ENCODE data around the gene SLC22A3. TPM values are rescaled to one million over a fixed set of nuclear protein-coding genes. Genes with fewer than 3 reads are reported as not detected.

Gene SLC22A3
- total RNA-seq, 1 experiment from 2014 or later, result 4.1 TPM

DNA sequence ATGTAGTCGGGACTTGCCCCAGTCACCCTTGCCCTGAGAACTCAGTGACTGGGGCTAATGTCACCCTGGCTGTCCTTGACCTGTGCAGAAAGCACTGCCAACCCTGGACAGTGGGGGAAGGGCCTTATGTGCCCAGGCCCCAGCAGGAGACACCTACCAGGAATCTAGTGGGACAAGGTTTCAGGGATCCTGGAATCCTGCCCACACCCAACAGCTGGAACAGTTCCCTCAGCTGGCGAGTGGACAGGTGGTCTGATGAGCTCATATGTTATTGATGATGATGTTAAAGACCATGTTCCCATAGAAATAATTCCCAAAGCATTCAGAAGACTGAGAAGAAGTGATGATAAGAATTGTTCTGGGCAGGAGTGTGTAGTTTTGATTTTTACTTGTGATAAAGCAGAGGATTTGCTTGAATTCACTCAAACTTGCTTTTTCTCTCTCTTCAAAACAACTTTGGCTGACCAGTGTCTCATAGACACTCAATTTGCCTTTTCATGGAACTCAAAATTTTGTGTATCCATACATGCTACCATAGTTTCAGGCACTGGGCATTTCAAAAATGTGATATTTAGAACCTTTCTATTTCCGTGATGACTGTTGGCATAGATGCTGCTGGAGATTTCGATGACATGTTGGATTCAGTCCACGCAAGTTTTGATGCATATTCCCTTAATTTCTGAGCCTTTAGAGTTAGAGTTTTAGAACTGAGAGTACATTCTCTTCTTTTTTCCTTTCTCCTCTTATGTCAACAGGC, 79.3 kb downstream of the SLC22A3 start (continued):
- TF ChIP-seq NFE2L1 (CRISPR knock-in tag; IDR thresholded peaks at IDR 0.05) (no peak), NR3C1 (CRISPR knock-in tag; conservative IDR thresholded peaks at IDR 0.05; ENCODE audit: low read depth) (no peak), ZNF232 (CRISPR knock-in tag; IDR thresholded peaks at IDR 0.05) (no peak), CREM (CRISPR knock-in tag; IDR thresholded peaks at IDR 0.05) (no peak), ZBTB21 (CRISPR knock-in tag; IDR thresholded peaks at IDR 0.05; ENCODE audit: borderline replicate concordance) (no peak), TP53 (CRISPR knock-in tag; IDR thresholded peaks at IDR 0.05) (no peak), MYBL2 (CRISPR knock-in tag; IDR thresholded peaks at IDR 0.05) (no peak)
- TF ChIP-seq, protein P1, sequence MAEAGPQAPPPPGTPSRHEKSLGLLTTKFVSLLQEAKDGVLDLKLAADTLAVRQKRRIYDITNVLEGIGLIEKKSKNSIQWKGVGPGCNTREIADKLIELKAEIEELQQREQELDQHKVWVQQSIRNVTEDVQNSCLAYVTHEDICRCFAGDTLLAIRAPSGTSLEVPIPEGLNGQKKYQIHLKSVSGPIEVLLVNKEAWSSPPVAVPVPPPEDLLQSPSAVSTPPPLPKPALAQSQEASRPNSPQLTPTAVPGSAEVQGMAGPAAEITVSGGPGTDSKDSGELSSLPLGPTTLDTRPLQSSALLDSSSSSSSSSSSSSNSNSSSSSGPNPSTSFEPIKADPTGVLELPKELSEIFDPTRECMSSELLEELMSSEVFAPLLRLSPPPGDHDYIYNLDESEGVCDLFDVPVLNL (CRISPR knock-in tag; IDR thresholded peaks at IDR 0.05; ENCODE audit: borderline replicate concordance, low read depth), result no peak
- TF ChIP-seq, protein P2, sequence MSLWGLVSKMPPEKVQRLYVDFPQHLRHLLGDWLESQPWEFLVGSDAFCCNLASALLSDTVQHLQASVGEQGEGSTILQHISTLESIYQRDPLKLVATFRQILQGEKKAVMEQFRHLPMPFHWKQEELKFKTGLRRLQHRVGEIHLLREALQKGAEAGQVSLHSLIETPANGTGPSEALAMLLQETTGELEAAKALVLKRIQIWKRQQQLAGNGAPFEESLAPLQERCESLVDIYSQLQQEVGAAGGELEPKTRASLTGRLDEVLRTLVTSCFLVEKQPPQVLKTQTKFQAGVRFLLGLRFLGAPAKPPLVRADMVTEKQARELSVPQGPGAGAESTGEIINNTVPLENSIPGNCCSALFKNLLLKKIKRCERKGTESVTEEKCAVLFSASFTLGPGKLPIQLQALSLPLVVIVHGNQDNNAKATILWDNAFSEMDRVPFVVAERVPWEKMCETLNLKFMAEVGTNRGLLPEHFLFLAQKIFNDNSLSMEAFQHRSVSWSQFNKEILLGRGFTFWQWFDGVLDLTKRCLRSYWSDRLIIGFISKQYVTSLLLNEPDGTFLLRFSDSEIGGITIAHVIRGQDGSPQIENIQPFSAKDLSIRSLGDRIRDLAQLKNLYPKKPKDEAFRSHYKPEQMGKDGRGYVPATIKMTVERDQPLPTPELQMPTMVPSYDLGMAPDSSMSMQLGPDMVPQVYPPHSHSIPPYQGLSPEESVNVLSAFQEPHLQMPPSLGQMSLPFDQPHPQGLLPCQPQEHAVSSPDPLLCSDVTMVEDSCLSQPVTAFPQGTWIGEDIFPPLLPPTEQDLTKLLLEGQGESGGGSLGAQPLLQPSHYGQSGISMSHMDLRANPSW (CRISPR knock-in tag; conservative IDR thresholded peaks at IDR 0.05; ENCODE audit: low read depth), result no peak
- TF ChIP-seq, protein P3, sequence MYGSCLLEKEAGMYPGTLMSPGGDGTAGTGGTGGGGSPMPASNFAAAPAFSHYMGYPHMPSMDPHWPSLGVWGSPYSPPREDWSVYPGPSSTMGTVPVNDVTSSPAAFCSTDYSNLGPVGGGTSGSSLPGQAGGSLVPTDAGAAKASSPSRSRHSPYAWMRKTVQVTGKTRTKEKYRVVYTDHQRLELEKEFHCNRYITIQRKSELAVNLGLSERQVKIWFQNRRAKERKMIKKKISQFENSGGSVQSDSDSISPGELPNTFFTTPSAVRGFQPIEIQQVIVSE (CRISPR knock-in tag; IDR thresholded peaks at IDR 0.05; ENCODE audit: borderline replicate concordance), result no peak
- TF ChIP-seq, protein P4, sequence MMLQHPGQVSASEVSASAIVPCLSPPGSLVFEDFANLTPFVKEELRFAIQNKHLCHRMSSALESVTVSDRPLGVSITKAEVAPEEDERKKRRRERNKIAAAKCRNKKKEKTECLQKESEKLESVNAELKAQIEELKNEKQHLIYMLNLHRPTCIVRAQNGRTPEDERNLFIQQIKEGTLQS (CRISPR knock-in tag; conservative IDR thresholded peaks at IDR 0.05), result no peak

DNA sequence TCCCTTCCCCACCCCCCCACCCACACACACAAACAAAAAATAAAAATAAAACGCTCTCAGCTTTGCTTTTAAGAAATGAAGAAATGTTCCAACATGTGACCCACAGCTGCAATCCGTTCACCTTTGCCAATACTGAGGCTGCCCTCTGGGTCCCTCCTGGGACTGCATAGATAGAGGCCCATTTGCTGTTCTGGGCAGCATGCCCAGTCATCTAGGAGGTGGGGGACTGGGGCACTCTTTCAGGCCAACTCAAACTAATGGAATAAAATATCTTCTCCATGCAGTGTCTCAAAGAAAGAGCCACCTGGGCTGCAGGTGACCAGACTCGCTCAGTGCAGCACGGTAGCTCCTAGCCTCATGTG, 79.9 kb downstream of the SLC22A3 start:
- DNase-seq (ENCODE audit: low spot score), result no peak
- Mint-ChIP-seq H3K36me3 (no peaks in the 10 kb centered on the region), H3K9me3 (no peaks in the 10 kb centered on the region), H3K4me3 (no peak overlapping the region), H3K27me3 (ENCODE audit: low read depth) (no peaks in the 10 kb centered on the region), H3K4me1 (peaks cover 24% of the 10 kb centered on the region), H3K27ac (no peak overlapping the region)
- ChIA-PET POLR2A (no interaction called here), CTCF (no interaction called here)
- TF ChIP-seq, protein P5, sequence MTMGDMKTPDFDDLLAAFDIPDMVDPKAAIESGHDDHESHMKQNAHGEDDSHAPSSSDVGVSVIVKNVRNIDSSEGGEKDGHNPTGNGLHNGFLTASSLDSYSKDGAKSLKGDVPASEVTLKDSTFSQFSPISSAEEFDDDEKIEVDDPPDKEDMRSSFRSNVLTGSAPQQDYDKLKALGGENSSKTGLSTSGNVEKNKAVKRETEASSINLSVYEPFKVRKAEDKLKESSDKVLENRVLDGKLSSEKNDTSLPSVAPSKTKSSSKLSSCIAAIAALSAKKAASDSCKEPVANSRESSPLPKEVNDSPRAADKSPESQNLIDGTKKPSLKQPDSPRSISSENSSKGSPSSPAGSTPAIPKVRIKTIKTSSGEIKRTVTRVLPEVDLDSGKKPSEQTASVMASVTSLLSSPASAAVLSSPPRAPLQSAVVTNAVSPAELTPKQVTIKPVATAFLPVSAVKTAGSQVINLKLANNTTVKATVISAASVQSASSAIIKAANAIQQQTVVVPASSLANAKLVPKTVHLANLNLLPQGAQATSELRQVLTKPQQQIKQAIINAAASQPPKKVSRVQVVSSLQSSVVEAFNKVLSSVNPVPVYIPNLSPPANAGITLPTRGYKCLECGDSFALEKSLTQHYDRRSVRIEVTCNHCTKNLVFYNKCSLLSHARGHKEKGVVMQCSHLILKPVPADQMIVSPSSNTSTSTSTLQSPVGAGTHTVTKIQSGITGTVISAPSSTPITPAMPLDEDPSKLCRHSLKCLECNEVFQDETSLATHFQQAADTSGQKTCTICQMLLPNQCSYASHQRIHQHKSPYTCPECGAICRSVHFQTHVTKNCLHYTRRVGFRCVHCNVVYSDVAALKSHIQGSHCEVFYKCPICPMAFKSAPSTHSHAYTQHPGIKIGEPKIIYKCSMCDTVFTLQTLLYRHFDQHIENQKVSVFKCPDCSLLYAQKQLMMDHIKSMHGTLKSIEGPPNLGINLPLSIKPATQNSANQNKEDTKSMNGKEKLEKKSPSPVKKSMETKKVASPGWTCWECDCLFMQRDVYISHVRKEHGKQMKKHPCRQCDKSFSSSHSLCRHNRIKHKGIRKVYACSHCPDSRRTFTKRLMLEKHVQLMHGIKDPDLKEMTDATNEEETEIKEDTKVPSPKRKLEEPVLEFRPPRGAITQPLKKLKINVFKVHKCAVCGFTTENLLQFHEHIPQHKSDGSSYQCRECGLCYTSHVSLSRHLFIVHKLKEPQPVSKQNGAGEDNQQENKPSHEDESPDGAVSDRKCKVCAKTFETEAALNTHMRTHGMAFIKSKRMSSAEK (CRISPR knock-in tag; IDR thresholded peaks at IDR 0.05; ENCODE audit: borderline replicate concordance), result no peak
- TF ChIP-seq, protein P6, sequence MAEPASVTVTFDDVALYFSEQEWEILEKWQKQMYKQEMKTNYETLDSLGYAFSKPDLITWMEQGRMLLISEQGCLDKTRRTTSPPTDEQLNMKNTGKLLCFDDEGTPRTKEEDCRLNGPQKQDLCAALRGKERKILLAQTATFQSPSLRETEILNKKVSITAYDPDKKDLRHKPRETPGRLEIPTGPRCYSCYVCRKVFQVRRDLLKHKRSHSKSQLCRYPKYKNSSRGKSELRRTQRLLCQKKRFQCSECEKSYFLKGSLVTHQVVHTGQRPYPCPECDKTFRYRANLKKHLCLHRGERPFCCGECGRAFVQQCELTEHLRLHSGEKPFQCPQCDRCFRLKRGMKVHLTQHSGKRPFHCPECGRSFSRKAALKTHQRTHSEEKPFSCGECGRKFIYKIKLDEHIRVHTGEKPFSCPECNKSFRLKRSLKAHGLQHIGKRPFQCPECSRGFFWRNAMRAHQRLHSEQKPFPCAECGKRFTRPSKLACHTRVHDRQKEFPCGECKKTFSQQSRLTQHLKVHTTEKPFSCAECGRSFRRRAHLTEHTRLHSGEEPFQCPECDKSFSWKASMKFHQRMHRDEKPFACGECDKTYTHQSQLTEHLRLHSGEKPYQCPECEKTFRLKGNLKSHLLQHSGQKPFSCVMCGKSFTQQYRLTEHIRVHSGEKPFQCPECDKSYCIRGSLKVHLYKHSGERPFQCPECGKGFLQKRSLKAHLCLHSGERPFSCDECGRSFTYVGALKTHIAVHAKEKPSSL (CRISPR knock-in tag; conservative IDR thresholded peaks at IDR 0.05), result no peak
- TF ChIP-seq ESRRA (CRISPR knock-in tag; IDR thresholded peaks at IDR 0.05; ENCODE audit: borderline replicate concordance), result no peak
- TF ChIP-seq TEAD1 (CRISPR knock-in tag; IDR thresholded peaks at IDR 0.05), result no peak
- no peak for TF ChIP-seq SMAD4 (CRISPR knock-in tag; IDR thresholded peaks at IDR 0.05)
- no peak for TF ChIP-seq ETV6 (CRISPR knock-in tag; IDR thresholded peaks at IDR 0.05)
- no peak for TF ChIP-seq ZNF396 (CRISPR knock-in tag; IDR thresholded peaks at IDR 0.05; ENCODE audit: borderline replicate concordance)
- TF ChIP-seq, protein P2 (CRISPR knock-in tag; conservative IDR thresholded peaks at IDR 0.05; ENCODE audit: low read depth), result no peak
- no peak for TF ChIP-seq TCF7 (CRISPR knock-in tag; IDR thresholded peaks at IDR 0.05; ENCODE audit: low read depth)
- ATAC-seq, result no peak

All from WTC11 (cell line).